Measurements from ENCODE around the gene ASS1.
"Not testable (repeated sequence)": the region's sequence is repeated elsewhere in the genome, so short reads cannot be mapped to it uniquely, and the experiment has no call there.

The ASS1 gene

GRCh38 chr9:130433947-130434262, 10.9 kb upstream of the ASS1 start:
- DNase-seq (no peak), ATAC-seq (ENCODE audit: insufficient read depth, low read depth) (no peak)
- Histone ChIP-seq H3K9me3 (ENCODE audit: insufficient read depth, low read length, severe bottlenecking) (no peaks in the 10 kb centered on the region), H3K4me1 (ENCODE audit: insufficient read depth, low read length) (no peaks in the 10 kb centered on the region), H3K36me3 (ENCODE audit: insufficient read depth, low read length) (no peaks in the 10 kb centered on the region), H3K4me2 (ENCODE audit: insufficient read depth, low read length) (no peak overlapping the region), H3K4me3 (ENCODE audit: low read depth in 1 of 2, low read length in 2 of 2) (no peak overlapping the region), H3K27me3 (ENCODE audit: insufficient read depth, low read length, poor library complexity) (no peaks in the 10 kb centered on the region), H3K79me2 (ENCODE audit: insufficient read depth, low read length) (no peaks in the 10 kb centered on the region), H3K9ac (ENCODE audit: low read depth, low read length) (no peak overlapping the region), H2AFZ (ENCODE audit: low read depth, low read length) (no peak overlapping the region), H4K20me1 (ENCODE audit: insufficient read depth, low read length) (no peaks in the 10 kb centered on the region), H3K27ac (ENCODE audit: low read length) (no peak overlapping the region)
- TF ChIP-seq CTCF (IDR thresholded peaks at IDR 0.05; ENCODE audit: borderline replicate concordance, extremely low read depth, low read length, poor library complexity, severe bottlenecking) (no peak), EZH2 (IDR thresholded peaks at IDR 0.05; ENCODE audit: borderline replicate concordance, low read depth, low read length, severe bottlenecking) (no peak)

- not testable (repeated sequence) for H3K4me1 ChIP-seq (ENCODE audit: insufficient read depth, low read length); H2AFZ ChIP-seq (ENCODE audit: low read depth, low read length); H3K9me3 ChIP-seq (ENCODE audit: insufficient read depth, low read length, severe bottlenecking); H3K36me3 ChIP-seq (ENCODE audit: insufficient read depth, low read length); H3K27ac ChIP-seq (ENCODE audit: low read length); H3K4me2 ChIP-seq (ENCODE audit: insufficient read depth, low read length); H3K4me3 ChIP-seq (ENCODE audit: low read depth in 1 of 2, low read length in 2 of 2); H3K9ac ChIP-seq (ENCODE audit: low read depth, low read length); H3K27me3 ChIP-seq (ENCODE audit: insufficient read depth, low read length, poor library complexity); H4K20me1 ChIP-seq (ENCODE audit: insufficient read depth, low read length); H3K79me2 ChIP-seq (ENCODE audit: insufficient read depth, low read length); ATAC-seq (ENCODE audit: insufficient read depth, low read depth); DNase-seq
Measured at GRCh38 chr9:130434656-130435055, 10.1 kb upstream of the ASS1 start.

- H3K9ac ChIP-seq (ENCODE audit: low read depth, low read length), result no peak overlapping the region
- no peak overlapping the region for H2AFZ ChIP-seq (ENCODE audit: low read depth, low read length)
- no peak for ATAC-seq (ENCODE audit: insufficient read depth, low read depth)
- no peak overlapping the region for H3K4me3 ChIP-seq (ENCODE audit: low read depth in 1 of 2, low read length in 2 of 2)
- H3K4me1 ChIP-seq (ENCODE audit: insufficient read depth, low read length), result no peaks in the 10 kb centered on the region
- no peaks in the 10 kb centered on the region for H3K36me3 ChIP-seq (ENCODE audit: insufficient read depth, low read length)
- H3K27ac ChIP-seq (ENCODE audit: low read length), result no peak overlapping the region
- H4K20me1 ChIP-seq (ENCODE audit: insufficient read depth, low read length), result no peaks in the 10 kb centered on the region
- DNase-seq, result no peak
- H3K4me2 ChIP-seq (ENCODE audit: insufficient read depth, low read length), result no peak overlapping the region
- no peaks in the 10 kb centered on the region for H3K27me3 ChIP-seq (ENCODE audit: insufficient read depth, low read length, poor library complexity)
- H3K9me3 ChIP-seq (ENCODE audit: insufficient read depth, low read length, severe bottlenecking), result peaks cover 7% of the 10 kb centered on the region
- H3K79me2 ChIP-seq (ENCODE audit: insufficient read depth, low read length), result no peaks in the 10 kb centered on the region
- TF ChIP-seq CTCF (IDR thresholded peaks at IDR 0.05; ENCODE audit: borderline replicate concordance, extremely low read depth, low read length, poor library complexity, severe bottlenecking) (no peak), EZH2 (IDR thresholded peaks at IDR 0.05; ENCODE audit: borderline replicate concordance, low read depth, low read length, severe bottlenecking) (no peak)
Measured at GRCh38 chr9:130437011-130437789, 7.6 kb upstream of the ASS1 start.

GRCh38 chr9:130438382-130438981, 6.3 kb upstream of the ASS1 start:
- DNase-seq (no peak), ATAC-seq (ENCODE audit: insufficient read depth, low read depth) (no peak)
- Histone ChIP-seq H3K79me2 (ENCODE audit: insufficient read depth, low read length) (no peaks in the 10 kb centered on the region), H3K9me3 (ENCODE audit: insufficient read depth, low read length, severe bottlenecking) (peaks cover 7% of the 10 kb centered on the region), H2AFZ (ENCODE audit: low read depth, low read length) (no peak overlapping the region), H3K36me3 (ENCODE audit: insufficient read depth, low read length) (no peaks in the 10 kb centered on the region), H4K20me1 (ENCODE audit: insufficient read depth, low read length) (no peaks in the 10 kb centered on the region), H3K27ac (ENCODE audit: low read length) (no peak overlapping the region), H3K9ac (ENCODE audit: low read depth, low read length) (no peak overlapping the region), H3K4me3 (ENCODE audit: low read depth in 1 of 2, low read length in 2 of 2) (no peak overlapping the region), H3K27me3 (ENCODE audit: insufficient read depth, low read length, poor library complexity) (no peaks in the 10 kb centered on the region), H3K4me1 (ENCODE audit: insufficient read depth, low read length) (no peaks in the 10 kb centered on the region), H3K4me2 (ENCODE audit: insufficient read depth, low read length) (no peak overlapping the region)
- TF ChIP-seq EZH2 (IDR thresholded peaks at IDR 0.05; ENCODE audit: borderline replicate concordance, low read depth, low read length, severe bottlenecking), result no peak
- TF ChIP-seq CTCF (IDR thresholded peaks at IDR 0.05; ENCODE audit: borderline replicate concordance, extremely low read depth, low read length, poor library complexity, severe bottlenecking), result no peak
